GM21737 (cell line): ENCODE data around the gene EPB41L1.
"Not testable (repeated sequence)": the region's sequence is repeated elsewhere in the genome, so short reads cannot be mapped to it uniquely, and the experiment has no call there.

Experiments used
- ATAC-seq: cut with Tn5 transposase; IDR thresholded peaks from one replicate; pipeline ENCODE4 v1.9.1; 2021; ENCODE audit warnings: mild to moderate bottlenecking, moderate library complexity; ENCODE audit not compliant: unreplicated experiment

The EPB41L1 gene

DNA sequence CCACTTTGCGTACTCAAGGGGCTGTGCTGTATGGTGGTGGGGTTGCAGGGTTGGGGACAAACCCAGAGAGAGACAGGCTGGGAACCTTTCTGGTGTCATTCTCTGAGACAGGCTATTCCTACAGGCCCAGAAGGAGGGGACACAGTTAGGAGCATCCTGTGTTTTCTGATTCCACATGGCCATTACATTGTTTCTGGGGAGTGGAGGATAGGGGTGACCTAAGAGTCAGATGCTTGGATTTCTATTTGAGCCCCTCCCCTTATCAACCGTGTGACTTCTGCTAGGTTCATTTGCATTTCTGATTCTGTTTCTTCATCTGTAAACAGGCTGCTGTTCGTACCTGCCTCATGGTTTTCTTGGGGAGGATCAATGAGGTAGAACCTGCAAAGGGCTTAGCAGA, 29.4 kb upstream of the EPB41L1 start:
- no peak for ATAC-seq

DNA sequence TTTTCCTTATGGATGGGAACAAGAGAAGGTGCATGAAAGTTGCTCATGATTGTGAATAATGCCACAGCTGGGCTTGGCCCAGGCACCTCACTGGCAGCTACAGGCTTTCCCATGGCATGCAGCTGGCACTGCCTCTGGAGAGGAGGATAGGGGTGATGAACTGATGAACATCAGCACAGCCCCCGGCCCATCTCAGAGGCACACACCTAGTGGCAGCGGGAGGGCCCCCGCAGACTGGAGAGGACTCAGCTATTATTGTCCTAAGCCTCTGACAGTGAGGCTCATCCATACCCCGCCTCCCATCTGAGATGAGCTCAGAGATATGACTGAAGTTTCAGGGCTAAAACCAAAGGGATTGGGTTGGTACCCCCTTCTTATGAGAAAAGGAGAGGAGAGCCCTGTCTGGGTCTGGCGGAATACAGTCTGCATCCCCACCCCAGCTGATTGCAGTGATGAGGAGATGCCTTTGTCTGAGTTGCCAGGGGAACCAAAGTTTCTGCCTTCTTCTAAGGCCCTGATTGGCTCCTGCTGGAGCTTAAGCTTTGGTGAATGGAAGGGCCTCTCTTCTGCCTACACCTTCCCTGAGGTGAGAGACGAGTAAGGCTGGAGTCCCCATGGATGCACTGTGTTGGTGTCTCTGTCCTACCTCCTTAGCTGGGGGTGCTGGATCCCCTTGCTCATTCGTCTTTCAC, 27.6 kb upstream of the EPB41L1 start:
- ATAC-seq: no peak

DNA sequence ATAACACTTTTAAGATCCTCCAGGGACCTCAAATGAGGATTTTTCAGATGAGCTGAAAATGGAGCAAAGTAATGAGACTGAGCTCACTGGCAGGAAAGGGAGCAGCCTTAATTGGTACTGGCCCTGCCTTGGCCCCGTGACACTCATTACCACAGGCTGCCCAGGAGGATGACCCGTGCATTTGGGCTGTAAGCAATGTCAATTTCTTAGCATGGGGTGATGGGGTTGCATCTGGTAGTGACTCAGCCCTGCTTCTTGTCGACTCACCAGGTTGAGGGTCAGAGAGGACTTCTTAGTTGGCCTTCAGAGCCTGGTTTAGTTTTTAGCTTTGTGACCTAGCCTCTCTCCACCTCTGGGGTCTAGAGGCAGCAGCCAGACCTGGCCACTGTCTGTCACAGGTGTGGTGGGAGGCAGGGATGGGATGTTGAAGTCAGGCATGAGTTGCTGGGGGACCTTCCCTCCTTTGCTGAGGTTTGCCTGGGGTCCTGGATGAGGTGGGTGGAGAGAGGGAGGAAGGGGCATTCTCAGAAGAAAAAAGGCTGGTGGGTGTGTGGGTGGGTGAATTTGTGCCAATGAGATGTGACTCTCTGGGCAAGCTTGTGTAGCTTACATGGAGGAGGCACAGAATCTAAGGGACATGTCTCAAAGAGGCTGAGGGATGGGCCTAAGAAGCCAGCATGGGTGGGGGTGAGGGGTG, 25.9 kb upstream of the EPB41L1 start:
- no peak for ATAC-seq

- ATAC-seq: no peak
These were observed 25.4 kb upstream of the EPB41L1 start for GRCh38 chr20:36129160-36129543.

DNA sequence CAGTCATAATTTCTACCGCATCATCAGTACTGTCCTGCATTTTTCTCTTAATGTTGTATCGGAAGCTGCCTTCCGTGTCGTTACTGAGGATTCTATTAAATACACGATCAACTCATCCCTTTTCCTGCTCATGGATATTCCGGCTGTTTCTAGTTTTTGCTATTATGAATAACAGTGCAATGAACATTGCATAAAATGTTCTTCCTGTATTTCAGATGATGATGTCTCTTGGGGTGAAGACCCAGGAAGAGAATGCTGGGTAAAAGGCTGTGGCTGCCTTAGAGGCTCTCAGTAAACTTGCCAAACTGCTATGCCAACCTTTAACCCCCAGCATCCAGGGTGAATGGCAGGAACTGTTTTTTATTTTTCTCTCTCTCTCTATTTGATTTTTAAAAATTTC, 24.1 kb upstream of the EPB41L1 start:
- ATAC-seq: no peak

DNA sequence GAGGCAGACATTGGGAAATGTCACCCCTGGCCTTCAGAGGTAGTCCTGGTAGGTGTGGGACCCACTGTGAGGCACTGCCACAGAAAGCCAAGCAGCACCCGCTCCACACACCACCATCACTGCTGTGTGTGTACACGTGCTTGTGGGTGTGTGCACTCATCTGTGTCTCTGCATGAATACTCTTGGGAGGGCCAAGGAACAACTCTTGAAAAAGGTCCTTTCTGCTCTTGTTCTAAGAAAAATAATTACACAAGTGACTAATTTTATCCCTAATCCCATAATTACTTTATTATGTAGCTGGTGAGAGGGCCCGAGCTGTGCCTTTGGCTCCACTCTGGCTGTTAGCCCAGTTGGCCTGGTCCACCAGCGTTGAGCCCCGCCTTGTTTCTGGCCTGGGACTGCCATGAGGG, 21.7 kb upstream of the EPB41L1 start:
- no peak for ATAC-seq

DNA sequence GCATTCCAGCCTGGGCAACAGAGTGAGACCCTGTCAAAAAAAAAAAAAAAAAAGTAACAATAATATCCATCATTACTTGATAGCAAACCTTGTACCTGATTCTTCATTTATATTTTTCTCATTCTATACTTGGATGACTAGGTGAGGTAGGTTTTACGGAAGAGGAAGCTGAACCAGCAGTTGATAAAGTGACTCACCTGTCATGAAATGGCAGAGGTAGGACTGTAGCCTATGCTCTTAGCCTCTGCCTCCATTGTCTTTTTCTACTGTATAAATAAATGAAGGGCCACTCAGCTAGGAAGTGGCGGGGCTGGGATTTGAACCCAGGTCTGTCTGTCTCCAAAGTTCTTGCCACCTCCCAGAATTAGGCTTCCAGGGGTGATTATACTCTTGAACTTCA, 20.7 kb upstream of the EPB41L1 start:
- ATAC-seq: no peak

DNA sequence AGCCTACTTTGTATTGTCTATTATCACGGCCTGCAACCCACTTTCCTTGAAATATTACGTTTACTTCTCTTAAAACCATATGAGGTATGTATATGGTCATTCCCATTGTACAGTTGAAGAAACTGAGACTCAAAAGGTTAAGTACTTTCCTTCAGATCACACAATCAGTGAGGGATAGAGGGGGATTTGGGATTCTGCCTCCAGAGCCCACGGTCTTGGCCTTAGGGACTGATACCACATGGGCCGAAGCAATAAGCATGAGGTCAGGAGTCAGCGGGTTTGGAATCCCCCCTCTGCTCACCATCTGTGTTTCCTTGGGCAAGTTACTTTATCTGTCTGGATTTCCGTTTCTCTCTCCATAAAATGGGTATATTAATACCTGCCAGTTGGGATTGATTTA, 19.4 kb upstream of the EPB41L1 start:
- no peak for ATAC-seq

- ATAC-seq: no peak
These were observed 18.7 kb upstream of the EPB41L1 start for GRCh38 chr20:36135821-36136220.

GRCh38 chr20:36137313-36137712, 17.2 kb upstream of the EPB41L1 start:
- ATAC-seq: not testable (repeated sequence)

DNA sequence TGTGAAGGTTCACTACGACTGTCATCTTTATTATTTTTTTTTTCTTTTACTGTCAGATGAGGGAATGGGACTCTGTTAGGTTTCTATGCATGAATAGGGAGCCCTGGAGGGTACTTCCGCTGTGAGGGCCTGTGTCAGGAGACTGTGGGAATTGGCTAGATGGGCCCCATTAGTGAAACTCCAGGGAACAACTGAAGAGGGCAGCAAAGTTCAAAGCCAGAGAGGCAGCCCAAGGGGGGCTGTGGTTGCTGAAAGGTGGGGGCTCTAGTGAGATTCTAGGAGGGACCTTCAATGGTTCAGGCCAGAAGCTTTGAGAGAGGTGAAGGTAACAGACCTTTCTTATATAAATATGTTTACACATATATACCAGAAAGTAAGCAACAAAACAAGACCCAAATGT, 13.2 kb upstream of the EPB41L1 start:
- no peak for ATAC-seq

DNA sequence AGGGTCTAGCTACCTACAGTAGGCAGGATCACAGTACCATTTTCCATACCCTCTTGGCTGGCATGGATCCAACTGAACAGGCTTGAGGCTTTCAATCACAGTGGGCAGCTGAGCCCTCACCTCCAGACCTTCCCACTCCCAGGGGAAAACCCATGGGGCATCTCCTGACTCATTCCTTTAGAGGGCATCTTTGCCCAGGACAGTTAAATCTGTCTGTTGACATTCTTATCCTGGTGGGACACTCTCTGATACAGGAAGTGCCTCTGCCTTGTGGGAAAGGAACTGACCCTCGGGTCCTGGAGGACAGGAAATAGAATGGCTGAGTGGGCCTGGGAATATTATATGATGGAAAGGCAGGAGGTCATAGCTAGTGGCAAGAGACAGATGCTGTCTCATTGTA, 10.2 kb upstream of the EPB41L1 start:
- ATAC-seq: no peak

DNA sequence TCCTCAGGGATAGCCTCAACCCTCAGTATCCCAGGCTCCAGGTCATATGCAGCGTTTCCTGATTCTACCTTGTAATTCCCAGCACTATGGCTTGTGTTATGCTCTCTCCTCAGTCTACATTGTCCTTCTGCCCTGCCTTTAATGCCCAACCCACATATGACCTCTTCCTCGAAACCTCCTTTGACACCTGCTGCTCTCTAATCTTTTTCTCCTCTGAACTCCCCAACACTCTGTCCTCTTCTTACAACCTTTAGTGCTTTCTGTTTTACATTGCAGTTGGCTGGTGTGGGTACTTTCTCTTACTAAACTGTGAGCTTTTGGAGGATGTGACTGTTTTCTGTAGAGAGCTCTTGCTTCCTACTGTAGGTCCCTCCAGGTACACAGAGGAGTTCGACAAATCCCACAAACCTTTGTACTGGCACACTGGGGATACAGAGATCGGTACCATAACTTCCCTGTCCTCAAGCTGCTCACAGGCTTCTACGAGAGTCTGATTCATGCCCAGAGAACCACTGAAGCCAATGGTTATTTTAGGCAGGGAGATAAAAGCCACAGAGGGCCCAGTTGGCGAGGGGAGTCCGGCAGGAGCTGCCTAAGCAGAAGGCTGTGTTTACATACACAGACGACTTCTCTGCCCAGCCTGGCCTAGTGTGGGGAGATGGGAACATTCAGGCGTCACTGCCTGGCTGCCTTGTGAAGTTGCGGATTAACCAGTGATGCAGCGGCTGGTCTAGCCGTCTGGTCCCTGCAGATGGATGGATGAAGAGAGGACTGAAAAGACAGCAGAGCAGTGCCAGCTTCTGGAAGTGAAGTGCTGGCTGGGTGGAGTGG, 8.4 kb upstream of the EPB41L1 start:
- ATAC-seq: no peak

DNA sequence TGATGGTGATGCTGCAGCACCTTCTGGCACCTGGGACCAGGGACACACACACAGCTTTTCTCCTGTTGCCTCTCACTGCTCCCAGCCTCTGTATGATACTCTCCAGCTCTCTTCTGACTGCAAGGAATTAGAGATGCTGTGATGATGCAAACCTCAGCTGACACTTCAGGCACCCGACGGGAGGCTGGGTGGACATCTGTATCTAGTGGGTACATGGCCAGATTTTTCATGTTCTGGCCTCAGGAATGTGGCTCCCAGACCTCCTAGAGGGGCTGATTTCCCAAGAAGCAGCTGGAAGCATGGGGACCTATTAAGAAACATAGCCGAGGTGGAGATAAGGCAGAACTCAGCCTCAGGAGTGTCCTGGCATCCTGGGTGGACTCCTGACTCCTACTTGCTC, 6.8 kb upstream of the EPB41L1 start:
- ATAC-seq: no peak

GRCh38 chr20:36148439-36148838, 6.1 kb upstream of the EPB41L1 start:
- no peak for ATAC-seq

DNA sequence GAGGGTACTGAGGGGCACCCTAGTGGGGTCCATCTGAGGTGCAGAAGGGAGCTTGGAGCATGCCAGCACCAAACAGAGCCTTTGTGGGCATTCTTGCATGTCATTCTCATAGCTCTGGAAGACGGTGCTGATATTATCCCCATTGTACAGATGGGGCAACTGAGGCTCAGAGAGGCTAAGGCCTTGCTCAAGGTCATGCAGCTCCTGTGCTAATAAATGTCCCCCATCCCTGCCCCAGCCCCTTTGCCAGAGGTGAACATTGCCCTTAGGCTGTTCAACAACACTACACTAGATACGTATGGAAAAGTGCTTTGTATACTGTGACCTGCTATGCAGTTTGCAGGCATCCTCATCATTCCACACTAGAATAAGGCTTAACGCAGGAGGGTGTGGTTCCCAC, 5.5 kb upstream of the EPB41L1 start:
- ATAC-seq: no peak

DNA sequence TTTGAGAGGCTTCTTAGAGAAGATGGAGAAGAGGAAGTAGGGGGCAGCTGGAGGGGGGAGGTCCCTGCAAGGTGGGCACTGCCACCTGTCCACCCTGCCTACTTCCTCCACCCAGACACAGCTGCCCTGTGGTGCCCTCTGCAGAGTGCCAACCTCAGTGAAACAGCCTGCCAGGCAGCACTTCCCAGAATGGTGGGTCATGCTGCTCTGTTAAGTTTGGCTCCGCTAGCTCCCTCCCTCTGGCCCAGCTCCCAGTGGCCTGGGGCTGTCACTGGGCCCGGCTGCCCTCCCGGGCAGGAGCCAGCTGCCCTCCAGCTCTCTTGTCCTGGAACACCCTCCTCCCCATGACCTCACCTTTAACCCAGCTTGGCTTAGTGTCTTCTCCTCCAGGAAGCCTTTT, 5.1 kb upstream of the EPB41L1 start:
- no peak for ATAC-seq

DNA sequence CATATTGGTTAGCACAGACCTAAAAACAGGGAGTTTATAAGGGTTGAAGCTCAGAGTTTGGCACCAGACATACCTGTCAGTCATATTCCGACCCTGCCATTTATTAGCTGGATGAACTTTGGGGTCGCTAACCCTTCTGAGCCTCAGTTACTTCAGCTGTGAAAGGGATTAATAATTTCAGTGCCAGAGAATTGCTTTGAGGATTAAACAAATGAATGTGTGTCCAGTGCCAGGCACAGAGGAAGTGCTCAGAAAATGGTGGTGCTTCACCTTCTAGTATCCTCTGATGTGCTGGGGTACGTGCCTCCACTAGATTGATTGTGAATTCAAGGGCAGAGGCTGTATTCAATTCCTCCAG, 4.1 kb upstream of the EPB41L1 start:
- ATAC-seq: no peak

GRCh38 chr20:36150847-36151539, 3.5 kb upstream of the EPB41L1 start:
- no peak for ATAC-seq

- no peak for ATAC-seq
These were observed 2.3 kb upstream of the EPB41L1 start for GRCh38 chr20:36152261-36152660.

GRCh38 chr20:36153204-36153603, 1.3 kb upstream of the EPB41L1 start:
- ATAC-seq: no peak
